CD4-positive, alpha-beta memory T cell (primary cell): ENCODE measurements around the gene CCDC6. TPM values are rescaled to one million over a fixed set of nuclear protein-coding genes. Genes with fewer than 3 reads are reported as not detected.
"Not testable (repeated sequence)": the region's sequence is repeated elsewhere in the genome, so short reads cannot be mapped to it uniquely, and the experiment has no call there.

ENCODE experiments used
- CTCF ChIA-PET: fragments of 350-600 bp; sonication (Branson Sonifier 250); formaldehyde crosslinking; loops from one replicate; lab custom pipeline; 2021; ENCODE audit warnings: inconsistent platforms; ENCODE audit not compliant: partially characterized antibody; lab: Charles Lee
- POLR2A ChIA-PET: fragments of 350-600 bp; sonication (Branson Sonifier 250); formaldehyde crosslinking; loops from one replicate; lab custom pipeline; 2021; ENCODE audit not compliant: partially characterized antibody; lab: Charles Lee
- DNase-seq, 5 donors: peaks; one replicate each; pipeline versions ENCODE4 v3.0.0 to v3.0.0-alpha.2; 2020 to 2022; ENCODE audit warnings: mixed read lengths in 1 of 5
- H3K27ac ChIP-seq: one replicate; pipeline ENCODE4 v1.7.0; 2013; ENCODE audit warnings: low read depth, low read length
- H3K27me3 ChIP-seq: 2 replicates; pipeline ENCODE4 v1.7.0; 2013; ENCODE audit warnings: mild to moderate bottlenecking, low read length, moderate library complexity; ENCODE audit not compliant: insufficient read depth
- H3K36me3 ChIP-seq: 2 replicates; pipeline ENCODE4 v1.7.0; 2013; ENCODE audit warnings: mild to moderate bottlenecking, low read length, moderate library complexity; ENCODE audit not compliant: insufficient read depth
- H3K4me1 ChIP-seq: 2 replicates; pipeline ENCODE4 v1.7.0; 2013; ENCODE audit warnings: mild to moderate bottlenecking, low read length, moderate library complexity; ENCODE audit not compliant: insufficient read depth
- H3K4me3 ChIP-seq, 2 donors: one replicate each; pipeline ENCODE4 v1.7.0; 2013; ENCODE audit warnings: low read length in 2 of 2, mild to moderate bottlenecking in 1 of 2
- H3K9me3 ChIP-seq, 2 donors: one replicate each; pipeline ENCODE4 v1.7.0; 2013; ENCODE audit warnings: low read length in 2 of 2, control low read depth in 1 of 2; ENCODE audit not compliant: control insufficient read depth in 1 of 2
- H3K27ac Mint-ChIP-seq, 7 donors: one replicate each; pipeline ENCODE4 v1.8.0; 2020 to 2021; ENCODE audit warnings: mixed read lengths in 7 of 7, mild to moderate bottlenecking in 6 of 7, inconsistent platforms in 3 of 7, moderate library complexity in 3 of 7
- H3K27me3 Mint-ChIP-seq, 2 donors: one replicate each; pipeline ENCODE4 v1.8.0; 2020 to 2021; ENCODE audit warnings: mixed read lengths in 2 of 2
- H3K36me3 Mint-ChIP-seq, 2 donors: one replicate each; pipeline ENCODE4 v1.8.0; 2020 to 2021; ENCODE audit warnings: mixed read lengths in 2 of 2, inconsistent platforms in 1 of 2, mild to moderate bottlenecking in 1 of 2
- H3K4me1 Mint-ChIP-seq, 4 donors: one replicate each; pipeline ENCODE4 v1.8.0; 2020 to 2021; ENCODE audit warnings: mixed read lengths in 4 of 4, mild to moderate bottlenecking in 1 of 4
- H3K4me3 Mint-ChIP-seq, 8 donors: one replicate each; pipeline ENCODE4 v1.8.0; 2020 to 2021; ENCODE audit warnings: mixed read lengths in 8 of 8, mild to moderate bottlenecking in 7 of 8, moderate library complexity in 6 of 8, inconsistent platforms in 3 of 8
- H3K9me3 Mint-ChIP-seq, 8 donors: one replicate each; pipeline ENCODE4 v1.8.0; 2020 to 2021; ENCODE audit warnings: mixed read lengths in 8 of 8, mild to moderate bottlenecking in 5 of 8, inconsistent platforms in 3 of 8, moderate library complexity in 1 of 8
- intact Hi-C: fragments of 100-400 bp; cut with micrococcal nuclease; formaldehyde crosslinking; loops from one replicate; pipeline ENCODE4 v1.15.1; 2023
- polyA plus RNA-seq, 2 donors: library from polyadenylated mRNA; unstranded; fragments of 300-500 nt; fragmentation: Illumina TruSeq; gene quantifications; one replicate each; pipeline ENCODE4 v1.2.3, GENCODE V29; 2021
- total RNA-seq, 2 experiments: library from RNA; stranded (reverse); gene quantifications; one replicate each; pipeline ENCODE4 v1.2.3, GENCODE V29; 2021

CCDC6 gene
- total and polyA plus RNA-seq, 4 experiments from 2014 or later = 4.4 to 22.5 (median 13.5) TPM

GRCh38 chr10:59745163-59745650, 161.1 kb downstream of the CCDC6 start:
- POLR2A ChIA-PET = no interaction called here
- no peaks in the 10 kb centered on the region for H3K27me3 ChIP-seq
- no peaks in the 10 kb centered on the region for H3K4me1 ChIP-seq
- H3K36me3 Mint-ChIP-seq = no peaks in the 10 kb centered on the region
- H3K9me3 ChIP-seq = no peaks in the 10 kb centered on the region
- no peaks in the 10 kb centered on the region for H3K4me1 Mint-ChIP-seq
- H3K4me3 ChIP-seq = no peak overlapping the region
- no peak for DNase-seq
- H3K27ac Mint-ChIP-seq = no peak overlapping the region
- intact Hi-C loops = no loop called here
- H3K9me3 Mint-ChIP-seq = peaks cover 0 to 6% (median 0%) of the 10 kb centered on the region in 8 donors
- CTCF ChIA-PET = no interaction called here
- peaks cover 5 to 6% of the 10 kb centered on the region in 2 donors for H3K27me3 Mint-ChIP-seq
- H3K27ac ChIP-seq = no peak overlapping the region
- no peak overlapping the region for H3K4me3 Mint-ChIP-seq
- no peaks in the 10 kb centered on the region for H3K36me3 ChIP-seq

DNA sequence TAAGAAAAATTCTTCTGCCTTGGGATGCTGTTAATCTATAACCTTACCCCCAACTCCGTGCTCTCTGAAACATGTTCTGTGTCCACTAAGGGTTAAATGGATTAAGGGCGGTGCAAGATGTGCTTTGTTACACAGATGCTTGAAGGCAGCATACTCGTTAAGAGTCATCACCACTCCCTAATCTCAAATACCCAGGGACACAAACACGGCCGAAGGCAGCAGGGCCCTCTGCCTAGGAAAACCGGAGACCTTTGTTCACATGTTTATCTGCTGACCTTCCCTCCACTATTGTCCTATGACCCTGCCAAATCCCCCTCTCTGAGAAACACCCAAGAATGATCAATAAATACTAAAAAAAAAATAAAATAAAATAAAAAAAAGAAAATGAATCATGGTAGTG, 161.6 kb downstream of the CCDC6 start:
- H3K27me3 ChIP-seq, H3K9me3 ChIP-seq, H3K9me3 Mint-ChIP-seq, POLR2A ChIA-PET, DNase-seq, CTCF ChIA-PET, intact Hi-C loops, H3K4me3 ChIP-seq, H3K4me1 Mint-ChIP-seq, H3K36me3 Mint-ChIP-seq, H3K27ac Mint-ChIP-seq, H3K27ac ChIP-seq, H3K4me1 ChIP-seq, H3K27me3 Mint-ChIP-seq, H3K36me3 ChIP-seq, H3K4me3 Mint-ChIP-seq: not testable (repeated sequence)

DNA sequence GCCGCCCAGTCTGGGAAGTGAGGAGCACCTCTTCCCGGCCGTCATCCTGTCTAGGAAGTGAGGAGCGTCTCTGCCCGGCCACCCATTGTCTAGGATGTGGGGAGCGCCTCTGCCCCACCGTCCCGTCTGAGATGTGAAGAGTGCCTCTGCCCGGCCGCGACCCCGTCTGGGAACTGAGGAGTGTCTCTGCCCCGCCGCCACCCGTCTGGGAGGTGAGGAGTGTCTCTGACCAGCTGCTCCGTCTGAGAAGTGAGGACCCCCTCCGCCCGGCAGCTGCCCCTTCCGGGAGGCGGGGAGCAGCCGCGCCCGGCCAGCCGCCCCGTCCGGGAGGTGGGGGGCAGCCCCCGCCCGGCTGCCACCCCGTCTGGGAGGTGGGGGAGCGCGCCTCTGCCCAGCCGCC, 162.2 kb downstream of the CCDC6 start:
- H3K4me1 ChIP-seq, H3K27ac Mint-ChIP-seq, H3K36me3 ChIP-seq, intact Hi-C loops, CTCF ChIA-PET, H3K9me3 Mint-ChIP-seq, H3K9me3 ChIP-seq, POLR2A ChIA-PET, H3K4me1 Mint-ChIP-seq, H3K4me3 ChIP-seq, H3K4me3 Mint-ChIP-seq, H3K36me3 Mint-ChIP-seq, H3K27ac ChIP-seq, H3K27me3 ChIP-seq, DNase-seq, H3K27me3 Mint-ChIP-seq: not testable (repeated sequence)

- Mint-ChIP-seq H3K4me1 (no peaks in the 10 kb centered on the region), H3K27ac (no peak overlapping the region), H3K36me3 (no peaks in the 10 kb centered on the region), H3K9me3 (peaks cover 0 to 6% (median 0%) of the 10 kb centered on the region in 8 donors), H3K4me3 (no peak overlapping the region), H3K27me3 (peaks cover 5 to 10% of the 10 kb centered on the region in 2 donors)
- intact Hi-C loops = no loop called here
- H3K9me3 ChIP-seq = no peaks in the 10 kb centered on the region
- H3K36me3 ChIP-seq = no peaks in the 10 kb centered on the region
- no peak overlapping the region for H3K4me3 ChIP-seq
- ChIA-PET CTCF (no interaction called here), POLR2A (no interaction called here)
- no peak for DNase-seq
- no peaks in the 10 kb centered on the region for H3K4me1 ChIP-seq
- no peaks in the 10 kb centered on the region for H3K27me3 ChIP-seq
- H3K27ac ChIP-seq = no peak overlapping the region
Observed at GRCh38 chr10:59741583-59741982, 164.8 kb downstream of the CCDC6 start.

DNA sequence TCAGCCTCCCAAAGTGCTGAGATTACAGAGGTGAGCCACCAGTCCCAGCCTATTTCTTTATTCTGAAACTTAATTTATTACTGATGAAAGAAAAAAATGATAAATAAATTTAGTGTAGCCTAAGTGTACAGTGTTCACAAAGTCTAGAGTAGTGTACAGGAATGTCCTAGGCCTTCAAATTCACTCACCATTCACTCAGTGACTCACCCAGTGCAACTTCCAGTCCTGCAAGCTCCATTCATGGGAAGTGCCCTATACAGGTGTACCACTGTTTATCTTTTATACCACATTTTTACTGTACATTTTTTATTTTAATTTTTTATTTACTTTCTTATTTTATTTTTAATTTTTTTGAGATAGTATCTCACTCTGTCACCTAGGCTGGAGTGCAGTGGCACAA, 165.3 kb downstream of the CCDC6 start:
- no peak overlapping the region for H3K4me3 Mint-ChIP-seq
- H3K27ac ChIP-seq = no peak overlapping the region
- ChIA-PET CTCF (no interaction called here), POLR2A (no interaction called here)
- no peaks in the 10 kb centered on the region for H3K27me3 ChIP-seq
- DNase-seq = no peak
- H3K4me3 ChIP-seq = no peak overlapping the region
- intact Hi-C loops = no loop called here
- no peaks in the 10 kb centered on the region for H3K36me3 Mint-ChIP-seq
- H3K27ac Mint-ChIP-seq = no peak overlapping the region
- H3K9me3 Mint-ChIP-seq = peaks cover 0 to 6% (median 0%) of the 10 kb centered on the region in 8 donors
- peaks cover 5 to 10% of the 10 kb centered on the region in 2 donors for H3K27me3 Mint-ChIP-seq
- H3K4me1 Mint-ChIP-seq = no peaks in the 10 kb centered on the region
- H3K9me3 ChIP-seq = no peaks in the 10 kb centered on the region
- H3K4me1 ChIP-seq = no peaks in the 10 kb centered on the region
- no peaks in the 10 kb centered on the region for H3K36me3 ChIP-seq

Other genes starting within 250 kb of the CCDC6 start
- gene SLC16A9, start 196.7 kb downstream of the CCDC6 start, total RNA-seq = not detected
- gene SLC16A9, start 196.7 kb downstream of the CCDC6 start, polyA plus RNA-seq = not detected
- not detected for gene MRLN, start 153.1 kb downstream of the CCDC6 start, total RNA-seq
- gene MRLN, start 153.1 kb downstream of the CCDC6 start, polyA plus RNA-seq = not detected